Osteoblast (primary cell): ENCODE measurements around the gene FOXB2. TPM values are rescaled to one million over a fixed set of nuclear protein-coding genes. Genes with fewer than 3 reads are reported as not detected.

Experiments
- DNase-seq: peaks from one replicate; pipeline ENCODE4 v3.0.0; 2011; ENCODE audit warnings: low spot score, mixed read lengths; ENCODE audit not compliant: insufficient read length; ENCODE audit errors: missing footprints
- H2AFZ ChIP-seq: 2 replicates; pipeline ENCODE4 v1.6.0; 2011; ENCODE audit warnings: mild to moderate bottlenecking, low read length
- H3K27ac ChIP-seq: 2 replicates; pipeline ENCODE4 v1.5.1; 2011; ENCODE audit warnings: mild to moderate bottlenecking, low read depth, low read length, moderate library complexity
- H3K27me3 ChIP-seq: 2 replicates; pipeline ENCODE4 v1.6.0; 2012; ENCODE audit warnings: mild to moderate bottlenecking, control low read depth, inconsistent platforms, low read length, moderate library complexity; ENCODE audit not compliant: insufficient read depth
- H3K36me3 ChIP-seq: 2 replicates; pipeline ENCODE4 v1.5.1; 2011; ENCODE audit warnings: mild to moderate bottlenecking, low read length, control low read depth, moderate library complexity; ENCODE audit not compliant: insufficient read depth
- H3K4me1 ChIP-seq: 2 replicates; pipeline ENCODE4 v1.5.1; 2011; ENCODE audit warnings: mild to moderate bottlenecking, low read length, control low read depth, moderate library complexity; ENCODE audit not compliant: insufficient read depth
- H3K4me2 ChIP-seq: 2 replicates; pipeline ENCODE4 v1.6.0; 2011; ENCODE audit warnings: mild to moderate bottlenecking, low read length; ENCODE audit not compliant: insufficient read depth
- H3K4me3 ChIP-seq: fragments of 200-600 bp; sonication (generic); 3 replicates; pipeline ENCODE4 v1.5.1; 2012; ENCODE audit warnings: mild to moderate bottlenecking, low read length, inconsistent platforms; ENCODE audit not compliant: insufficient read depth
- H3K79me2 ChIP-seq: 2 replicates; pipeline ENCODE4 v1.6.0; 2012; ENCODE audit warnings: mild to moderate bottlenecking, low read length, control low read depth, inconsistent platforms; ENCODE audit not compliant: insufficient read depth
- H3K9me3 ChIP-seq: 2 replicates; pipeline ENCODE4 v1.5.1; 2011; ENCODE audit warnings: low read depth, low read length, control low read depth
- H4K20me1 ChIP-seq: 2 replicates; pipeline ENCODE4 v1.6.0; 2012; ENCODE audit warnings: mild to moderate bottlenecking, low read length, control low read depth; ENCODE audit not compliant: insufficient read depth
- CTCF ChIP-seq: IDR thresholded peaks from 2 replicates; pipeline ENCODE4 v1.5.1; 2011; ENCODE audit warnings: mild to moderate bottlenecking, low read depth, low read length, moderate library complexity; ENCODE audit errors: extremely low read depth
- total RNA-seq: library from RNA; depleted of rRNA; stranded (reverse); fragments of >200 nt; gene quantifications from 2 replicates; pipeline ENCODE4 v1.2.3, GENCODE V29; 2012

Gene FOXB2
- total RNA-seq, 1 donor = not detected

- Histone ChIP-seq H3K4me3 (no peak overlapping the region), H3K4me1 (no peaks in the 10 kb centered on the region), H3K4me2 (no peak overlapping the region), H3K9me3 (peaks cover 4% of the 10 kb centered on the region), H2AFZ (no peak overlapping the region), H3K27me3 (peaks cover 97% of the 10 kb centered on the region), H4K20me1 (peaks cover 5% of the 10 kb centered on the region), H3K27ac (no peak overlapping the region), H3K79me2 (no peaks in the 10 kb centered on the region), H3K36me3 (no peaks in the 10 kb centered on the region)
- no peak for TF ChIP-seq CTCF
- peak; percentile 83 for DNase-seq
Measured at GRCh38 chr9:77021291-77021894, 1.9 kb downstream of the FOXB2 start.

- DNase-seq = peak; percentile 86
- Histone ChIP-seq H3K27me3 (peaks cover 90% of the 10 kb centered on the region), H3K27ac (no peak overlapping the region), H3K36me3 (no peaks in the 10 kb centered on the region), H3K4me2 (no peak overlapping the region), H3K9me3 (peaks cover 4% of the 10 kb centered on the region), H2AFZ (no peak overlapping the region), H4K20me1 (peaks cover 5% of the 10 kb centered on the region), H3K4me3 (no peak overlapping the region), H3K79me2 (no peaks in the 10 kb centered on the region), H3K4me1 (no peaks in the 10 kb centered on the region)
- TF ChIP-seq CTCF = no peak
Measured at GRCh38 chr9:77021922-77022782, 2.7 kb downstream of the FOXB2 start.

- H3K36me3 ChIP-seq = no peaks in the 10 kb centered on the region
- H3K4me1 ChIP-seq = no peaks in the 10 kb centered on the region
- no peaks in the 10 kb centered on the region for H3K79me2 ChIP-seq
- no peak overlapping the region for H2AFZ ChIP-seq
- H3K9me3 ChIP-seq = peaks cover 4% of the 10 kb centered on the region
- no peak overlapping the region for H3K27ac ChIP-seq
- peaks cover 5% of the 10 kb centered on the region for H4K20me1 ChIP-seq
- H3K4me3 ChIP-seq = no peak overlapping the region
- peak; percentile 83 for DNase-seq
- TF ChIP-seq CTCF = no peak
- no peak overlapping the region for H3K4me2 ChIP-seq
- H3K27me3 ChIP-seq = peaks cover 82% of the 10 kb centered on the region
Measured at GRCh38 chr9:77022783-77023440, 3.5 kb downstream of the FOXB2 start.

- DNase-seq = peak; percentile 44
- no peak overlapping the region for H3K4me3 ChIP-seq
- no peak overlapping the region for H3K27ac ChIP-seq
- H3K9me3 ChIP-seq = peaks cover 4% of the 10 kb centered on the region
- peaks cover 82% of the 10 kb centered on the region for H3K27me3 ChIP-seq
- no peaks in the 10 kb centered on the region for H3K79me2 ChIP-seq
- peaks cover 5% of the 10 kb centered on the region for H4K20me1 ChIP-seq
- no peak for TF ChIP-seq CTCF
- H3K36me3 ChIP-seq = no peaks in the 10 kb centered on the region
- H3K4me2 ChIP-seq = no peak overlapping the region
- no peak overlapping the region for H2AFZ ChIP-seq
- no peaks in the 10 kb centered on the region for H3K4me1 ChIP-seq
Measured at GRCh38 chr9:77023726-77024125, 4.3 kb downstream of the FOXB2 start.
